Naive thymus-derived CD4-positive, alpha-beta T cell (primary cell): Measurements from ENCODE around the gene RXRB. TPM values are rescaled to one million over a fixed set of nuclear protein-coding genes. Genes with fewer than 3 reads are reported as not detected.
A peak's percentile ranks its signal among the peaks of the same experiment; 100 is the strongest.

Experiments used
- ATAC-seq: fragments of 150-1000 bp; cut with Tn5 transposase; 2 replicates; pipeline ENCODE4 v1.10.0; 2021; ENCODE audit warnings: mild to moderate bottlenecking, moderate library complexity
- CTCF ChIA-PET: fragments of 350-600 bp; sonication (Branson Sonifier 250); formaldehyde crosslinking; loops from one replicate; lab custom pipeline; 2021; ENCODE audit warnings: antibody characterized with exemption; lab: Charles Lee
- POLR2A ChIA-PET: fragments of 350-600 bp; sonication (Branson Sonifier 250); formaldehyde crosslinking; loops from one replicate; lab custom pipeline; 2021; ENCODE audit warnings: antibody characterized with exemption, inconsistent platforms; lab: Charles Lee
- DNase-seq, 9 donors: peaks; one replicate each; pipeline versions ENCODE4 v3.0.0 to v3.0.0-alpha.2; 2020 to 2022; ENCODE audit warnings: mixed read lengths in 1 of 9
- H3K27ac ChIP-seq: one replicate; pipeline ENCODE4 v1.7.0; 2013; ENCODE audit warnings: mild to moderate bottlenecking, low read depth, low read length, moderate library complexity
- H3K27me3 ChIP-seq, 2 donors: one replicate each; pipeline ENCODE4 v1.7.0; 2013; ENCODE audit warnings: low read length in 2 of 2, mild to moderate bottlenecking in 2 of 2, moderate library complexity in 2 of 2; ENCODE audit not compliant: control insufficient read depth in 2 of 2, insufficient read depth in 2 of 2
- H3K36me3 ChIP-seq, 3 experiments: 1 replicate in 2 of 3; 2 replicates in 1 of 3; pipeline ENCODE4 v1.7.0; 2013; ENCODE audit warnings: low read length in 3 of 3, mild to moderate bottlenecking in 3 of 3, moderate library complexity in 1 of 3; ENCODE audit not compliant: insufficient read depth in 3 of 3, control insufficient read depth in 2 of 3
- H3K4me1 ChIP-seq, 2 donors: one replicate each; pipeline ENCODE4 v1.7.0; 2013; ENCODE audit warnings: low read length in 2 of 2, mild to moderate bottlenecking in 2 of 2, moderate library complexity in 1 of 2; ENCODE audit not compliant: control insufficient read depth in 2 of 2, insufficient read depth in 2 of 2
- H3K4me3 ChIP-seq: 2 replicates; pipeline ENCODE4 v1.7.0; 2013; ENCODE audit warnings: mild to moderate bottlenecking, low read length
- H3K9me3 ChIP-seq, 3 experiments: 1 replicate in 2 of 3; 2 replicates in 1 of 3; pipeline ENCODE4 v1.7.0; 2013; ENCODE audit warnings: low read length in 3 of 3; ENCODE audit not compliant: control insufficient read depth in 2 of 3
- H3K27ac Mint-ChIP-seq, 9 donors: one replicate each; pipeline ENCODE4 v1.8.0; 2020 to 2022; ENCODE audit warnings: mixed read lengths in 9 of 9, mild to moderate bottlenecking in 8 of 9, moderate library complexity in 5 of 9, inconsistent platforms in 2 of 9
- H3K27me3 Mint-ChIP-seq, 5 donors: one replicate each; pipeline ENCODE4 v1.8.0; 2021 to 2022; ENCODE audit warnings: mixed read lengths in 5 of 5, mild to moderate bottlenecking in 1 of 5
- H3K36me3 Mint-ChIP-seq, 5 donors: one replicate each; pipeline ENCODE4 v1.8.0; 2020 to 2022; ENCODE audit warnings: mixed read lengths in 5 of 5, mild to moderate bottlenecking in 3 of 5, inconsistent platforms in 1 of 5
- H3K4me1 Mint-ChIP-seq, 7 donors: one replicate each; pipeline ENCODE4 v1.8.0; 2020 to 2022; ENCODE audit warnings: mixed read lengths in 7 of 7, mild to moderate bottlenecking in 3 of 7, inconsistent platforms in 1 of 7
- H3K4me3 Mint-ChIP-seq, 10 donors: one replicate each; pipeline ENCODE4 v1.8.0; 2020 to 2022; ENCODE audit warnings: mild to moderate bottlenecking in 10 of 10, mixed read lengths in 10 of 10, moderate library complexity in 6 of 10, inconsistent platforms in 2 of 10
- H3K9me3 Mint-ChIP-seq, 11 donors: one replicate each; pipeline ENCODE4 v1.8.0; 2020 to 2022; ENCODE audit warnings: mixed read lengths in 11 of 11, mild to moderate bottlenecking in 4 of 11, inconsistent platforms in 1 of 11, moderate library complexity in 1 of 11
- intact Hi-C, 2 donors: fragments of 100-400 bp; cut with micrococcal nuclease; formaldehyde crosslinking; loops; one replicate each; pipeline ENCODE4 v1.15.1; 2023
- polyA plus RNA-seq, 2 donors: library from polyadenylated mRNA; unstranded; fragments of 300-500 nt; fragmentation: Illumina TruSeq; gene quantifications; one replicate each; pipeline ENCODE4 v1.2.3, GENCODE V29; 2021
- total RNA-seq, 6 experiments: library from RNA in 5 of 6; stranded (reverse) in 5 of 6; gene quantifications; 1 replicate in 5 of 6; 2 replicates in 1 of 6; pipeline ENCODE4 v1.2.3 and lab custom pipeline; 2021 to 2026

Gene RXRB
- total and polyA plus RNA-seq, 7 experiments from 2014 or later = 7.6 to 103 (median 71.2) TPM

DNA sequence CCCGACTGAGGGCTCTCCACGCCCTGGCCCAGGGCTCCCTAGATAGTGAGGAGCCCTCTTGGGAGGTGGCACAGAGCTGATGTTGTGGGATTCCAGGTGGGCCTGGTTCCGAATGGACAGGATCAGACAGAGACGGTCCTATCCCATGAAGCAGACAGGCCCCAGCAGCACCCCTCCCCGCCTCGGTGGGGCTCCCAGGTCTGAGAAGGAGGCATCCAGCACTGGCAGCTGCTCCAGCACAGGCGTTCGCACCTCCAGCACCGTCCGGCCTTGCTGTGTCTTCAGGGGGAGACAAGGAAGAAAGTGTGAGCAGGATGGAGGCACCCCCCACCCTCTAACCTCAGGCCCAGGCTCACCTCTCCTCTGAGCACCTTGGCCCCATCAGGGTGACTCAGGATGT is 36.9 kb downstream of the RXRB start:
- ATAC-seq = no peak
- no peaks in the 10 kb centered on the region for H3K9me3 Mint-ChIP-seq
- H3K4me3 ChIP-seq = no peak overlapping the region
- ChIA-PET POLR2A (no interaction called here), CTCF (interaction anchor here (0.5 to 6.0 kb wide), 3 partner anchors 15 to 85 kb away, joined by 4 to 73 read pairs (median 31); partner anchors contain the start of genes RXRB and SLC39A7)
- no peak for DNase-seq
- no peaks in the 10 kb centered on the region for H3K9me3 ChIP-seq
- intact Hi-C loops = loop anchor here in 1 of 2 donors (5.0 kb wide), 1 partner anchor 46 kb away; no protein-coding TSS in a partner anchor
- no peak overlapping the region for H3K27ac ChIP-seq
- no peaks in the 10 kb centered on the region for H3K36me3 ChIP-seq
- H3K4me3 Mint-ChIP-seq = peak overlapping the region in 1 of 10 donors; percentile 41
- H3K36me3 Mint-ChIP-seq = no peaks in the 10 kb centered on the region
- peaks cover 0 to 4% (median 0%) of the 10 kb centered on the region in 5 donors for H3K27me3 Mint-ChIP-seq
- peaks cover 8 to 16% (median 10%) of the 10 kb centered on the region in 7 donors for H3K4me1 Mint-ChIP-seq
- no peaks in the 10 kb centered on the region for H3K4me1 ChIP-seq
- H3K27ac Mint-ChIP-seq = no peak overlapping the region
- H3K27me3 ChIP-seq = no peaks in the 10 kb centered on the region

DNA sequence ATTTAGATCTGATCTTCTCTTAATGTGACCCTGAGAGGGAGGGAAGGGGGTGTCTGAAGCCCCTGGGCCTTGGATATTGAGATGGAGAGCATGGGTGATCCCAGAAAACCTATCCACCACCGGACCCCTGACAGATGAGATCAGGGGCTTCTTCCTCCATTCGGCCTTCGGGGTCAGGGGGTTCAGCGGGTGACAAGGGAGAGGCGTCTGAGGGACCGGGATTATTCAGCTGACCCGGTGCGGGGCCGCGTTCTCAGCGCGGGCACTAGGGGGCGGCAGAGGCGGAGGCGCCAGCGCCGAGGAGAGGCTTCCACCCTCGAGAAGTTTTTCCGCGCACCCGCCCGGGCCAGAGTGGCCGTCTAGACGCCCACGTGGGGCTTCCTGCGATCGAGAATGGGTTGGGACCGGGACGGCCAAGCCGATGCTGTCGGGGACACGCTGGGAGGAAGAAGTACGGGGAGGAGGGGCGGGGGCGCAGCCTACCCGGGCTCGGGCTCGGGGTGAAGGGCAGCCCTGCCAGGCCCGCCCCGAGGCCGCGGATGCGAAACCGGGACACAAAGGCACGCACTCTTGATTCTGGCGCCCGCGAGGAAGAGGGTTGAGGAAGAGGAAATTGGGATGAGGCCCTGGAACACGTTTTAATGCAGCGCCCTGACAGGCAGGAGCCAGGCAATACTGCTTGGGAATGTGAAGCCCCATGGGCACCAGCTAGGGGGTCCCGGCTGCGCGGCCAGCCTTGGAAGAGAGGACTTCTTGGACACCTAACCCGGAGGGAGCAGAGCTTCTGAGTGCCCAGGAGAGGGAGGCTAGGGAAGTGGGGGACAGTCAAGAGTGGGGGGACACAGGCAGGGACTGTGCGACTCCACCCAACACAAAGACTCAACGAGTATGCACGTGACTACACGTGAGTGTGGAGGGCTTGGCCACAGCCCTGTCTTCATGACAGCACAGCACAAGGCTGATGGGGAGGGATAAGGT is 38.8 kb downstream of the RXRB start:
- H3K4me1 ChIP-seq = no peaks in the 10 kb centered on the region
- peak; percentile 97 for ATAC-seq
- peaks cover 0 to 5% (median 0%) of the 10 kb centered on the region in 5 donors for H3K27me3 Mint-ChIP-seq
- ChIA-PET POLR2A (interaction anchor here (1.0 to 4.5 kb wide), 3 partner anchors 33 to 88 kb away, joined by 4 to 28 read pairs (median 5); no protein-coding TSS in a partner anchor), CTCF (interaction anchor here (0.6 to 6.0 kb wide), 7 partner anchors 8 to 269 kb away, joined by 3 to 73 read pairs (median 3); partner anchors contain the start of genes RXRB and SLC39A7)
- H3K4me1 Mint-ChIP-seq = peaks cover 8 to 16% (median 10%) of the 10 kb centered on the region in 7 donors
- H3K4me3 ChIP-seq = peak overlapping the region; percentile 51
- H3K27me3 ChIP-seq = no peaks in the 10 kb centered on the region
- H3K27ac ChIP-seq = no peak overlapping the region
- no peaks in the 10 kb centered on the region for H3K9me3 ChIP-seq
- intact Hi-C loops = loop anchor here (1.0 to 5.0 kb wide), 4 partner anchors 36 to 138 kb away; no protein-coding TSS in a partner anchor
- H3K27ac Mint-ChIP-seq = peak overlapping the region in 6 of 9 donors; percentile 26 to 82 (median 58)
- no peaks in the 10 kb centered on the region for H3K9me3 Mint-ChIP-seq
- DNase-seq = peak; percentile 64 to 89 (median 79)
- H3K36me3 Mint-ChIP-seq = no peaks in the 10 kb centered on the region
- H3K4me3 Mint-ChIP-seq = peak overlapping the region; percentile 76 to 90 (median 85)
- H3K36me3 ChIP-seq = no peaks in the 10 kb centered on the region

- Histone ChIP-seq H3K4me3 (no peak overlapping the region), H3K9me3 (no peaks in the 10 kb centered on the region), H3K36me3 (no peaks in the 10 kb centered on the region), H3K27ac (no peak overlapping the region), H3K27me3 (no peaks in the 10 kb centered on the region), H3K4me1 (no peaks in the 10 kb centered on the region)
- Mint-ChIP-seq H3K4me1 (peaks cover 8 to 16% (median 10%) of the 10 kb centered on the region in 7 donors), H3K9me3 (no peaks in the 10 kb centered on the region), H3K27me3 (peaks cover 0 to 8% (median 0%) of the 10 kb centered on the region in 5 donors), H3K27ac (peak overlapping the region in 1 of 9 donors; percentile 63), H3K36me3 (no peaks in the 10 kb centered on the region), H3K4me3 (peak overlapping the region in 7 of 10 donors; percentile 76 to 90 (median 88))
- no peak for ATAC-seq
- ChIA-PET CTCF (interaction anchor here (1.1 to 6.0 kb wide), 5 partner anchors 8 to 270 kb away, joined by 3 to 73 read pairs (median 3); partner anchors contain the start of genes RXRB and SLC39A7), POLR2A (interaction anchor here (1.0 to 4.5 kb wide), 3 partner anchors 34 to 88 kb away, joined by 4 to 28 read pairs (median 5); no protein-coding TSS in a partner anchor)
- intact Hi-C loops = loop anchor here (1.0 to 5.0 kb wide), 4 partner anchors 36 to 138 kb away; no protein-coding TSS in a partner anchor
- DNase-seq = no peak
These were observed 39.6 kb downstream of the RXRB start for GRCh38 chr6:33160728-33161344.

DNA sequence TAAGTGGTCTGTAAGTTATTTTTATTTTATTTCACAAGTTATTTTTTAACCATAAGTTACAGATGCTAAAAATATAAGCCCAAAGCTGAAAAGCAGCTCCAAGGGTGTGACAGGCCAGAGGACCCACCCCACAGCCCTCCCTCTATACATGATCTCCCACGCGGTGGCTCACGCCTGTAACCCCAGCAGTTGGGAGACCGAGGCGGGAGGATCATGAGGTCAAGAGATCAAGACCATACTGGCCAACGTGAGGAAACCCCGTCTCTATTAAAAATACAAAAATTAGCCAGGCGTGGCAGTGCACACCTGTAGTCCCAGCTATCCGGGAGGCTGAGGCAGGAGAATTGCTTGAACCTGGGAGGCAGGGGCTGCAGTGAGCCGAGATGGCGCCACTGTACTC is 40.4 kb downstream of the RXRB start:
- Mint-ChIP-seq H3K9me3 (peaks cover 0 to under 1% (median 0%) of the 10 kb centered on the region in 11 donors), H3K27ac (no peak overlapping the region), H3K27me3 (peaks cover 0 to 8% (median 0%) of the 10 kb centered on the region in 5 donors), H3K4me1 (peaks cover 8 to 16% (median 10%) of the 10 kb centered on the region in 7 donors), H3K4me3 (no peak overlapping the region), H3K36me3 (no peaks in the 10 kb centered on the region)
- H3K27ac ChIP-seq = no peak overlapping the region
- intact Hi-C loops = loop anchor here in 1 of 2 donors (5.0 kb wide), 1 partner anchor 43 kb away; no protein-coding TSS in a partner anchor
- ChIA-PET CTCF (interaction anchor here (0.5 to 6.0 kb wide), 5 partner anchors 38 to 1503 kb away, joined by 3 to 73 read pairs (median 3); partner anchors contain the start of genes RXRB and SLC39A7), POLR2A (interaction anchor here (1.0 to 4.5 kb wide), 3 partner anchors 37 to 89 kb away, joined by 3 to 28 read pairs (median 5); no protein-coding TSS in a partner anchor)
- H3K4me1 ChIP-seq = no peaks in the 10 kb centered on the region
- no peaks in the 10 kb centered on the region for H3K36me3 ChIP-seq
- no peak overlapping the region for H3K4me3 ChIP-seq
- no peak for ATAC-seq
- DNase-seq = no peak
- H3K27me3 ChIP-seq = no peaks in the 10 kb centered on the region
- no peaks in the 10 kb centered on the region for H3K9me3 ChIP-seq

DNA sequence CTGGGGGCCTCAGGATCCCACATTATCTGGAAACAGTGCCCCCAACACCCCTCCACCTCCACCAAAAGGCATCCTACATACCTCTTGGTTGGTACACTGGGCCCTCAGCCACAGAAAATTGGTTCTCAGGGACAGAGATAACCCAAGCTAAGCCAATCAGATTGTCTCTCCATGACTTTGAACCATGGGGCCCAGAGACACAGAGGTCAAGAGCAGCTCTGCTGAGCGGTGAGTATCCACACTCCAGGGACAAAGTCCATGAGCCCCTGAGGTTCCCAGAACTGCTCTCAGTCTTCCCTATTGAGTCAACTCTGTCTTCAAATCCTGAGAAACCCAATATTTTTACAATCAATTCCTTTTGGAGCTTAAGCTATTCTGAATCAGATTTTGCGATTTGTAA is 43.5 kb downstream of the RXRB start:
- no peaks in the 10 kb centered on the region for H3K27me3 ChIP-seq
- Mint-ChIP-seq H3K27ac (no peak overlapping the region), H3K36me3 (peaks cover under 1 to 4% (median 3%) of the 10 kb centered on the region in 5 donors), H3K4me3 (no peak overlapping the region), H3K9me3 (peaks cover under 1 to 13% (median 7%) of the 10 kb centered on the region in 11 donors), H3K4me1 (peaks cover 6 to 12% (median 8%) of the 10 kb centered on the region in 7 donors), H3K27me3 (peaks cover 0 to 17% (median 0%) of the 10 kb centered on the region in 5 donors)
- H3K27ac ChIP-seq = no peak overlapping the region
- no peak for ATAC-seq
- no peaks in the 10 kb centered on the region for H3K4me1 ChIP-seq
- no peak for DNase-seq
- H3K9me3 ChIP-seq = no peaks in the 10 kb centered on the region
- no peak overlapping the region for H3K4me3 ChIP-seq
- POLR2A ChIA-PET = interaction anchor here (0.7 kb wide), 1 partner anchor 27 kb away, joined by 4 read pairs; no protein-coding TSS in a partner anchor
- CTCF ChIA-PET = interaction anchor here (1.1 kb wide), 1 partner anchor 41 kb away, joined by 3 read pairs; no protein-coding TSS in a partner anchor
- H3K36me3 ChIP-seq = no peaks in the 10 kb centered on the region
- intact Hi-C loops = no loop called here
